ENCODE measurements around the gene CDK16.

CDK16 gene

DNA sequence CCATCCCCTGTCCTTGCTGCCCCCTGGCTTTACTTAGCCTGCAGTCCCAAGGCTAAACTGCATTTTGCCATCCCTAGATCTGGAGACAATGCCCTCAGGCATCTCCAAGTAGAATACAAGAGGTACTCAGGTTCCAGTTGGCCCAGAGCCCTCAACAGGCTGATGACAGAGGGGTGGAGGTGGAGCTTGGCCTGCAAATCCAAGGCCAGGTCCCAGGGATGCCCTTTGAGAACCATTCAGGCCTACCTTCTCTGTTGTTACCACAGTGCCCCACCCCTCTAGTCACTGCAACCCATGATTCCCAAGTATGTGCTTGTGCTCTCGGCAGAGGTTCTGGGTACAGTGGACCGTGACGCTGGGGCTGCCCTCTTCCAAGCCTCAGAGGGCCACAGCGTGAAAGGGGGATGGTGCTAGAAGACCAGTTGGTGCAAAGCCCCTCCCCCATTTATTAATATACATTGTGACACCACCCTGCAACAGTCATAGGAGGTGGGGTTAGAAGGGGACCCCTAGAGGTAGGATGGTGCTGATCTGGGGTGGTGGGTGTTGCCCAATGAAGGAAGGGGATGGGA lies 31.3 kb upstream of the CDK16 start:
- Histone ChIP-seq H3K27ac (ENCODE audit: low read depth, low read length) (no peak overlapping the region), H3K4me1 (ENCODE audit: control insufficient read depth, insufficient read depth, low read length) (no peaks in the 10 kb centered on the region; the same call in 1 of the 2 replicates), H3K36me3 (ENCODE audit: control insufficient read depth, insufficient read depth, low read length) (peaks cover 32% of the 10 kb centered on the region), H3K9ac (ENCODE audit: low read depth, low read length) (no peak overlapping the region), H3K4me3 (ENCODE audit: low read depth, low read length) (no peak overlapping the region), H3K27me3 (ENCODE audit: control insufficient read depth, insufficient read depth, low read length) (no peaks in the 10 kb centered on the region), H3K9me3 (ENCODE audit: control insufficient read depth, insufficient read depth, low read length) (no peaks in the 10 kb centered on the region)

DNA sequence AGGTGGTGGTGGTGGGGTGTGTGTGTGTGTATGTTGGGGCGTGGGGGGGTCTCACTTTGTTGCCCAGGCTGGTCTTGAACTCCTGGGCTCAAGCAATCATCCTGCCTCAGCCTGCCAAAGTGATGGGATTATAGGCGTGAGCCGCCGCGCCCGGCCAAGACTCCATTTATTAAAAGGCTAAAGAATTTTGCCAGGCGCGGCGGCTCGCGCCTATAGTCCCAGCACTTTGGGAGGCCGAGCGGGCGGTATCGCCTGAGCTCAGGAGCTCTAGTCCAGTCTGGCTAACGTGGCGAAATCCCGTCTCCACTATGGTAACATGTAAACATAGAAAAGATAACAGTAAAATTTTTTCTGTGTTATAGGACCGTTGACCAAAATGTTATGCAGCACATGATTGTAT lies 28.6 kb upstream of the CDK16 start:
- H3K4me3 ChIP-seq (ENCODE audit: low read depth, low read length): no peak overlapping the region
- H3K9ac ChIP-seq (ENCODE audit: low read depth, low read length): no peak overlapping the region
- H3K36me3 ChIP-seq (ENCODE audit: control insufficient read depth, insufficient read depth, low read length): peaks cover 22% of the 10 kb centered on the region
- no peak overlapping the region for H3K27ac ChIP-seq (ENCODE audit: low read depth, low read length)
- peaks cover 10% of the 10 kb centered on the region for H3K4me1 ChIP-seq (ENCODE audit: control insufficient read depth, insufficient read depth, low read length)
- H3K27me3 ChIP-seq (ENCODE audit: control insufficient read depth, insufficient read depth, low read length): no peaks in the 10 kb centered on the region
- no peaks in the 10 kb centered on the region for H3K9me3 ChIP-seq (ENCODE audit: control insufficient read depth, insufficient read depth, low read length)

DNA sequence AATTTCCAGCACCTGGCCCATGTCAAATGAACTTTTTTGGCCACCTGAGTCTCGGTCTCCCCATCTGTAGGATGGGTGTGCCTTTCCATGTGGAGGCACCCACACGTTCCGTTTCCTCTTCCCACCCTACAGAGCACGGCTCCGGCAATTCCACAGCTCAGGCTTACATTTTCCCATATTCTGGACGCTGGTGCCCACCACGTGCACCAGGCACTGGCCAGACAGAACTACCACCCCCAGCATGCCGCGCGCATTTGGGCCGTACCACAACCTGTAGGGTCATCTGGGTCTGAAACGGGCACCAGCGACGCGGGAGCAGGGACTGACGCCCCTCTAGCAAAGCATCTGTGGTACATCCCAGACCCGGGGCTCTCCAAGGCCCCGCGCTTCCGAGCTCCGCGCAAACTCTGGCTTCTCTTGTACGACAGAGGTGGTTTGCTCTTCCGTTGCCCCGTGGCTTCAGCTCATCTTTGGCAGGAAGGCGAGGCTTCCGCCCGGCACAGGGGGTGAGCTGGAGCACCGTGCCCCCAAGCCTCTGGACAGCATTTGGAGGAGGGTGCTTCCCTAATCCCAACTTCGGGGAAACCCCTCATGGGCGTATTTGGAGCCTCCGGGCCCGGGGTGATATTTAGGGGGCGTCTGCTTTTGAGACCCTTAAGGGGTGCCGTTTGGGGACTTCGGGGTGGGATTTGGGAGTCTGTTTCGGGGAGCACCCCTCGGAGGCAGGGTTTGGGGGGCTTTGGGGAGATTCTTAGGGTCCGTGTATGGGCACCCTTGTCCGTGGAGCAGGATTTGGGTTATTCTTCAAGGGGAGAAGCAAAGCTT lies 27.8 kb upstream of the CDK16 start:
- Histone ChIP-seq H3K27ac (ENCODE audit: low read depth, low read length) (no peak overlapping the region), H3K4me1 (ENCODE audit: control insufficient read depth, insufficient read depth, low read length) (peaks cover 16% of the 10 kb centered on the region), H3K27me3 (ENCODE audit: control insufficient read depth, insufficient read depth, low read length) (no peaks in the 10 kb centered on the region), H3K9me3 (ENCODE audit: control insufficient read depth, insufficient read depth, low read length) (no peaks in the 10 kb centered on the region), H3K36me3 (ENCODE audit: control insufficient read depth, insufficient read depth, low read length) (peaks cover 20% of the 10 kb centered on the region), H3K4me3 (ENCODE audit: low read depth, low read length) (peak overlapping the region; percentile 77), H3K9ac (ENCODE audit: low read depth, low read length) (peak overlapping the region; percentile 41; the same call in 1 of the 2 replicates)

DNA sequence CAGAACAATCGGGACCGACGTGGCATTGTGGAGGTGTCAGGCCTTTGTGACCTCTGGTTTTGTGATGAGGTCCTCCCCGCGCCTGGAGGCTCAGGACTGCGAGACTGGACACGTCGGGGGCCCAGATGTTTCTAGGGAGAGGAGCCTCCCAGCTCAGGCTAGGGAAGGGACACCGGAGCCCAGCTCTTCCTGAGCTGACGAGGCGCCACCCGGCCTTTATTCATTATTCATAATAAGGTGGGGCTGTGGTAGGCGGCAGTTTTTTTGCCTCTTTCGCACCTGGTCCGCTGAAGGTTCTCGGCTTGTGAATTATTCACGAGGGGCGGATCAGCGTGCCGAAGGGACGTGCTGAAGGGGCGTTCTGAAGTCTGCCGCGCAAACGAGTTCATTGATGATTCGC lies 27.1 kb upstream of the CDK16 start:
- H3K4me1 ChIP-seq (ENCODE audit: control insufficient read depth, insufficient read depth, low read length): peaks cover 22% of the 10 kb centered on the region
- H3K27ac ChIP-seq (ENCODE audit: low read depth, low read length): no peak overlapping the region

DNA sequence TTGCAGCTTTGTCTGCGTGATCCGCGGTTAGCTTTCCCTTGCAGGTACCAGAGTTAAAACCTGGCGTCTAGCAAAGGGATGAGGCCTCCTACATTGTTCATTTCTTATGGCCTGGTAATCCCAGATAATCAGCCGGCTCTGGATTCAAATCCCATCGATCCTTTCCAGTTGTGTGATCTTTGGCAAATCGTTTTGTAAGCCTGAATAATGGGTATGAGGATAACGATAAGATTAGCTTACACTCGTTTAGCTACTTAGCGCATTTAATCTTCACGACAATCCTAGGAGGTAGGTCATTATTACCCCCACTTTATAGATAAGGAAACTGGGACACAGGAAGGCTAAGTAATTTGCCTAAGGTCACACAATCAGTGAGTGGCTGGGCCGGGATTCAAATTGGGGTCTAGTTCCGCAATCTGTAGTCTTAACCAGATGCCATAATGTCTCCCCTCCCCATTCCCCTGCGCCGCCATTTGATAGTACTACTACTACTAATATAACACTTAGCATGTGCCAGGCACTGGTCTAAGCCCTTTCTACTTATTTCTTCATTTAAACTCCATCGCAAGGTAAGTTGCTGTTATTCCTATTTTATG lies 26.6 kb upstream of the CDK16 start:
- Histone ChIP-seq H3K36me3 (ENCODE audit: control insufficient read depth, insufficient read depth, low read length) (peaks cover 19% of the 10 kb centered on the region), H3K9ac (ENCODE audit: low read depth, low read length) (no peak overlapping the region), H3K9me3 (ENCODE audit: control insufficient read depth, insufficient read depth, low read length) (no peaks in the 10 kb centered on the region), H3K27me3 (ENCODE audit: control insufficient read depth, insufficient read depth, low read length) (no peaks in the 10 kb centered on the region), H3K4me3 (ENCODE audit: low read depth, low read length) (peak overlapping the region; percentile 77), H3K4me1 (ENCODE audit: control insufficient read depth, insufficient read depth, low read length) (peaks cover 27% of the 10 kb centered on the region), H3K27ac (ENCODE audit: low read depth, low read length) (no peak overlapping the region)

More for the DNA sequence above, 27.1 kb upstream of the CDK16 start:
- Histone ChIP-seq H3K36me3 (ENCODE audit: control insufficient read depth, insufficient read depth, low read length) (peaks cover 19% of the 10 kb centered on the region), H3K4me3 (ENCODE audit: low read depth, low read length) (peak overlapping the region; percentile 77), H3K9ac (ENCODE audit: low read depth, low read length) (peak overlapping the region; percentile 41; the same call in 1 of the 2 replicates), H3K27me3 (ENCODE audit: control insufficient read depth, insufficient read depth, low read length) (no peaks in the 10 kb centered on the region), H3K9me3 (ENCODE audit: control insufficient read depth, insufficient read depth, low read length) (no peaks in the 10 kb centered on the region)

DNA sequence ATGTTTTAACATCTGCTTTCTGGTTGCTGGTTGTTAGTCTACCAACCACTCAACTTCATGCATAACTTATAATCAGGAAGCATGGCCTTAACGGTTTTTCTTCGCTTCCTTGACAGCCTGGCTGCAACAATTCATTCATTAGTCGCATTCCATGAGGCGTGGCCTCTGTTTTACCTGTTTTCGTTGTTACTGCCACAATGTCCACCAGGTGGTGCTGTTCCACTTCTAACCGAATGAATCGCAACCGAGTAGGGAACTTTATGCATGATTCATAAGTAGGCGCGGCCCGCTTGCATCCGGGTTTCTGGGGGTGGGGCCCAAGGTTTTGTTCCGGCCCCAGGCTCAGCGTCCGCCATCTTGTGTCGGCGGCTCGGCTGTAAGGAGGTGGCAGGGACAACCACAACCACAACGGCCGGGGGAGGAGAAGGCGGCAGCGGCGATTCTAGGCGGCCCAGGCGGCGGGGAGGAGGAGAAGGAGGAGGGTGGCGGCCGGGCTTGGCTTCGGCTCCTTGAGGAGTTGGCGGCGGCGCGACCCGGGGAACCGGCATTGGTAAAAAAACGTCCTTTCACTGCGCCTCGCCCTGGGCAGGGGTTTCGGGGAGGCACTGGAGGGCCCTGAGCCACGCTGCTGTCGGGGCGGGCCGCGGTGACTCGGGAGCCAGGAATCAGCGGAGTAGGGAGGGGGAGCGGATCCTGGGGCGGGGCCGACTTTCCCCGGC lies 24.8 kb upstream of the CDK16 start, which contains the start of gene UBA1:
Gene UBA1, plus strand, starts transcription at position 355 of the 719 bp plus-strand sequence. CDS start 4,974 bp downstream, outside the sequence.
- H3K4me3 ChIP-seq (ENCODE audit: low read depth, low read length): peak within 1 kb of the TSS; percentile 97
- H3K9ac ChIP-seq (ENCODE audit: low read depth, low read length): peak within 1 kb of the TSS; percentile 94
- peak within 1 kb of the TSS; percentile 92 for H3K27ac ChIP-seq (ENCODE audit: low read depth, low read length)
- peaks cover 35% of the 10 kb centered on the region for H3K36me3 ChIP-seq (ENCODE audit: control insufficient read depth, insufficient read depth, low read length)
- H3K4me1 ChIP-seq (ENCODE audit: control insufficient read depth, insufficient read depth, low read length): peaks cover 44% of the 10 kb centered on the region
- no peaks in the 10 kb centered on the region for H3K9me3 ChIP-seq (ENCODE audit: control insufficient read depth, insufficient read depth, low read length)
- H3K27me3 ChIP-seq (ENCODE audit: control insufficient read depth, insufficient read depth, low read length): no peaks in the 10 kb centered on the region

DNA sequence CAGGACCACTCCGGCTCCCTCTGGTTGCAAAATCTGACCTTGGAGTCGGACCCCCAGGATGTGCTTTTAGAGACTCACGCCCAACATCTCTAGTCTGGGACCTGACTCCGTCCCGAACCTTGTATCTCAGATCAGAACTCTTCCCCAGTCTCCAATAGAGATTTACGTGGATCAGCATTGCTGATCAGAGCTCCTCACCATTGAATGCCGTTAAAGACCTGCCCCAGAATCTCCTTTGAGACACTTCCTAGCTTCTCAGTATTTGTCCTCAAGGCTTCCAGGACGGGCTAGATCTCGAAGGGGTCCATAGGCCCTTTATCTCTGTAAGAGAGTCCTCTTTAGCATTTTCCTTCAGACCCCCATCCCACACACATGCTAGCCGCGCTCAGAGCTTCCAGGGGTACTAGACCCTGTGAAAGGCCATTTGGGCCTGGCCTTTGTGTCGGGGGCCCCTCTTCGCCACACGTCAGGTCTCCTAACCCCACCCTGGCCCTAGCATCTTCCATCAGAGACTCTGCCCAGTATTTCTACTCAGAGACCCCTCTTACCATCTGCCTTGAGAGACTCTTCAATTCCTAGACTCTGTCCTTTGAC lies 24.2 kb upstream of the CDK16 start:
- Histone ChIP-seq H3K9me3 (ENCODE audit: control insufficient read depth, insufficient read depth, low read length) (no peaks in the 10 kb centered on the region), H3K36me3 (ENCODE audit: control insufficient read depth, insufficient read depth, low read length) (peaks cover 41% of the 10 kb centered on the region), H3K4me3 (ENCODE audit: low read depth, low read length) (peak overlapping the region; percentile 97), H3K27me3 (ENCODE audit: control insufficient read depth, insufficient read depth, low read length) (no peaks in the 10 kb centered on the region), H3K4me1 (ENCODE audit: control insufficient read depth, insufficient read depth, low read length) (peaks cover 46% of the 10 kb centered on the region), H3K27ac (ENCODE audit: low read depth, low read length) (peak overlapping the region; percentile 92), H3K9ac (ENCODE audit: low read depth, low read length) (peak overlapping the region; percentile 94)

DNA sequence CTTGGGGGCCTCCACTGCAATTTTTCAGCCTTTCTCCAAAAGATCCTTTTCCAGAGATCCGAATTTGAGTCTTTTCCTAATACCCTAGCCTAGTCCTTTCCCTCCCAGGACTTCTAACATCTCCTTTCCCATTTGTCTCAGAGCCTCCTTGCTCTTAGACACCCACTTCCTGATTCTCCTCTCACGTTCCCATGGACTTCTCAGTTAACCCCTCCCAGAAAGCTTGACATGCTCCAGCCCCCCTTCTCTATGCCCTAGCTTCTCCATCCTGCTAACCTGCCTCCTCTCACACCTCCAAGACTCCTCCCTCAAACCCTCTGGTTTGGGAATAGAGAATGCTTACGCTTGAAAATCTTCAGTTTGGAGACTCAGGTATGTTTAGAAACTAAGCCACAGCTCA lies 22.4 kb upstream of the CDK16 start:
- H3K4me1 ChIP-seq (ENCODE audit: control insufficient read depth, insufficient read depth, low read length): peaks cover 46% of the 10 kb centered on the region
- peak overlapping the region; percentile 28 for H3K4me3 ChIP-seq (ENCODE audit: low read depth, low read length)
- no peak overlapping the region for H3K9ac ChIP-seq (ENCODE audit: low read depth, low read length)
- no peaks in the 10 kb centered on the region for H3K27me3 ChIP-seq (ENCODE audit: control insufficient read depth, insufficient read depth, low read length)
- peaks cover 58% of the 10 kb centered on the region for H3K36me3 ChIP-seq (ENCODE audit: control insufficient read depth, insufficient read depth, low read length)
- H3K27ac ChIP-seq (ENCODE audit: low read depth, low read length): no peak overlapping the region
- H3K9me3 ChIP-seq (ENCODE audit: control insufficient read depth, insufficient read depth, low read length): no peaks in the 10 kb centered on the region

DNA sequence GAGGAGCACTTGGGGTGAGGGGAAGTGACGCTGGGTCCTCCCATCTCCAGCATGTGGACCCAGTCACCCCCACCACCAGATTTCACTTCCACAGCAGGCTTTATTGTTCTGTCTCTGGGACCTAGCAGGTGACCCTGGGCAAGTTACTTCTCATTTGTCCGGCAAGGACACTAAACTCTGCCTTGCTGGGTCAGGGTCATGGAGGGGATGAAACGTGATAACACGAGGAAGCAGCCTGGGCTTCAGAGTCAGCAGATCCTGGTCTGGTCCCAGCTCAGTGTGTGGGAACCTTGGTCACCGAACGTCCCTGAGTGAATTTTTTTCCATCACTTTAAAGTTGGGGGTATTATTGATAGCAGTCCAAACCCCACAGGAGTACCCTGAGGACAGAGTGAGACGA lies 21.0 kb upstream of the CDK16 start:
- peaks cover 46% of the 10 kb centered on the region for H3K4me1 ChIP-seq (ENCODE audit: control insufficient read depth, insufficient read depth, low read length)
- H3K27ac ChIP-seq (ENCODE audit: low read depth, low read length): peak overlapping the region; percentile 57
- H3K27me3 ChIP-seq (ENCODE audit: control insufficient read depth, insufficient read depth, low read length): no peaks in the 10 kb centered on the region
- peaks cover 72% of the 10 kb centered on the region for H3K36me3 ChIP-seq (ENCODE audit: control insufficient read depth, insufficient read depth, low read length)
- no peaks in the 10 kb centered on the region for H3K9me3 ChIP-seq (ENCODE audit: control insufficient read depth, insufficient read depth, low read length)
- 0 out of 2 replicates have a peak overlapping the region, but pooled peaks have one; percentile 22 for H3K4me3 ChIP-seq (ENCODE audit: low read depth, low read length)
- H3K9ac ChIP-seq (ENCODE audit: low read depth, low read length): no peak overlapping the region

DNA sequence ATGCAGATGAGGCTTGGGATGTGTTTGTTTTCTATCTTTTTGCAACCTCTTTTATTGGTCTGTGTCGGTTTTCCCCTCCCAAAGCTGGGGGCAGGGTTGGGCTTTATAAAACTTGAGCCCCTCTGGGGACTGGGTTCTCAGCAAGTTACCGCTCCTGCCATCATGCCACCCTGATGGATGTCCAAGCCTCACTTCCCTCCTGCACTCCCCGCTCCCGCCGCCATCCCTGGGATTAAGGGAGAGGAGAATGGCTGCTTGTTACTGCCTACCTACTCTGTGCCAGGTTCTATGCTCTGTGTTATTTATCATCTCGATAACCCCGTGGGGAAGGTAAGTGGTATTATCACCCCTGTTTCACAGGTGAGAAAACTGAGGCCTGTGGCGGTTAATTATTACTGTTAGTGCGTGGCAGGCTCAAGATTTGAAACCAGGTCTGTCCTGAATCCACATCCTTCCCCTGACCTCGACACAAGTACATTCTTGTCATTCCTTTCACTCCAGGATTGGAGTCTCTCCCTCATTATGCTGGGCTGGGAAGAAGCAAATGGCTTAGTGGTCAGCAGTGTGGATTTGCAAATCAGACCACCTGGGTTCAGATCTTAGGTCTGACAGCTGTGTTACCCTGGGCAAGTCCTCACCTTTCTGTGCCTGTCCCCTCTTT lies 20.3 kb upstream of the CDK16 start:
- Histone ChIP-seq H3K4me3 (ENCODE audit: low read depth, low read length) (0 out of 2 replicates have a peak overlapping the region, but pooled peaks have one; percentile 22), H3K9ac (ENCODE audit: low read depth, low read length) (peak overlapping the region; percentile 39), H3K36me3 (ENCODE audit: control insufficient read depth, insufficient read depth, low read length) (peaks cover 78% of the 10 kb centered on the region), H3K27ac (ENCODE audit: low read depth, low read length) (peak overlapping the region; percentile 57), H3K9me3 (ENCODE audit: control insufficient read depth, insufficient read depth, low read length) (no peaks in the 10 kb centered on the region), H3K27me3 (ENCODE audit: control insufficient read depth, insufficient read depth, low read length) (no peaks in the 10 kb centered on the region), H3K4me1 (ENCODE audit: control insufficient read depth, insufficient read depth, low read length) (peaks cover 41% of the 10 kb centered on the region)
